Glomerular endothelial cell (primary cell): ENCODE measurements around the gene CREG2. TPM values are rescaled to one million over a fixed set of nuclear protein-coding genes. Genes with fewer than 3 reads are reported as not detected.

ENCODE experiments used
- DNase-seq: peaks from one replicate; pipeline ENCODE4 v3.0.0-alpha.2; 2011; ENCODE audit warnings: low read depth, low spot score; ENCODE audit errors: extremely low read depth
- total RNA-seq: library from RNA; depleted of rRNA; stranded (reverse); fragments of >200 nt; gene quantifications from 2 replicates; pipeline ENCODE4 v1.2.3, GENCODE V29; 2015

CREG2 gene
- total RNA-seq, 1 donor from 2014 or later: 31.7 TPM

DNA sequence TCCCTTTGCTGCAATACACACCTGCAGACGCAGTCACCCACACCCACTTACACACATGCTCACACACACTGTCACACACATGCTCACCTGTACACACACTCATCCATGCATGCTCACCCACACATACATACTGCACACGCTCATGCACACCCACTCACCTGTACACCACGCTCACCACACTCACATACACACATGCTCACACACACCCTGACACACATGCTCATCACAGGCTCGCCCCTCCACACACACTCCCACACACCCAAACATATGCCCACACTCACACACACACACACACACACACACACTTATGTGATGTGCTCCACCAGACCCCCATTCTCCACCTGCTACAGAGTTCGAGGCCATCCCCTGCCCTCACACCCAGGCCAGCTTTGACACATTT, 22.8 kb upstream of the CREG2 start:
- DNase-seq: no peak

DNA sequence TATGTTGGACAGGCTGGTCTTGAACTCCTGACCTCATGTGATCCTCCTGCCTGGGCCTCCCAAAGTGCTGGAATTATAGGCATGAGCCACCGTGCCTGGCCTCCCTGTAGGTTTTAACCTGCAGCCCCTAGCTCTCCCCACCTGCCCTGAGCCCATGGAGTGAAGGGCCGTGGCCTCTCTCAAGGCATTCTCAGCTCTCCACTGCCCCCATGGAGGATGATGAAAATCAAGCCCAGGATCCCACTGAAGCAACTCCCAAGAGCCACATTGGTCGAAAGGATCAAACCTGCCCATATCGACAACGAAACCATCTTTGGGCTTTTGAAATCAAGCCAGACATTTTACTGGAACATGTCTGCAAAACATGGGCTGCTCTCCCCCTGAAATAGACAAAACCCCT, 22.4 kb upstream of the CREG2 start:
- DNase-seq: no peak

DNA sequence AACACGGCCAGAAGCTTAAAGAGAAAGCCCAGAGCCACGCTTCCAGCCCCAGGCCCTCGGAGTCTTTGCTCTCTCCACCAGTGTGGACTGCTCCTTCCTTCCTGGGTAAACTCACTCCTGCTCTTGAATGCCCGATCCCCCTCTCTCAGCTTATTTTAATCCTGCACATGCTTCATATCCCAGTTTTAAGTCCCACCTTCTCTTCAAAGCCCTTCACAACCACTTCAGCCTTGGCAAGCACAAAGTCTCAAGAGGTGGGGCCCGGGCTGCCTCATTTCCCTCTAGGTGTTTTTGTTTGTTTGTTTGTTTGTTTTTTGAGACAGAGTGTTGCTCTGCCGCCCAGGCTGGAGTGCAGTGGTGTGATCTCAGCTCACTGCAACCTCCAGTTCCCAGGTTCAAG, 21.6 kb upstream of the CREG2 start:
- no peak for DNase-seq

DNA sequence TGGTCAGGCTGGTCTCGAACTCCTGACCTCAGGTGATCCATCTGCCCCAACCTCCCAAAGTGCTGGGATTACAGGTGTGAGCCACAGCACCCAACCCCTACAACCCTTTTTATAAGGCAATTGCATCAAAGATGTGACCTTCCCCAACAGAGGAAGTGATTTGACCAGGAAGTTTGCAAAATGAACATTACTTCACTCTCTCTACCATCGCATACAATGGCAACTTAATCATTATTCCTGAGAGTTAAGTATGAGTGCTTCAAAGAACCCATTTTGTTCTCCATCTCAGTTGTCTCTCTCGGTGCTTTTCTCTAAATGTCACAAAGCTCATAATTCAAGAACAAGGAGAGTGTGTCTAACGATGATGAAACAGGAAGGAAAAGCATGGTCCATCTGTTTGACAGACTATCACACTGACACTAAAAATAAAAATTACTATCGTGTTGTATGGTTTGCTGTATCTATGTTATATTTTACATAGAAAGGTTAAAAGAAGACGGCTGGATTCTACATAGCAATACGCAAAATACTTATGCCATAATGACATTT, 18.1 kb upstream of the CREG2 start:
- no peak for DNase-seq

DNA sequence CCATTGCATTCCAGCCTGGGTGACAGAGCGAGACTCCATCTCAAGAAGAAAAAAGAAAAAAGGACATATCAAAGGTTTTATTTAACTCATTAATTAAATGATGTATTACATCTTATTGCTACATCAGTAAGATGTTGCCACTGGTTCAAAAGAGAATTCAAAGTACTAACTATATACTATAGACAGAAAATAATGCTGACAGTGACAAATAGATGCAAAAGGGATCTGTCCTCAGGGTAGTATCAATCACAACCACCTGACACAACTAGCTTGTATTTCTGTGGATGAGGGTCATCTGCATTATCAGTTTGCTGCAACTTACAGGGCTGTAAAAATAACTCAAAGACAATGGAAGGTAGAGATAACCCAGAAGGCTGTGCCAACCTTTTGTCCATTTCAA, 16.4 kb upstream of the CREG2 start:
- no peak for DNase-seq

DNA sequence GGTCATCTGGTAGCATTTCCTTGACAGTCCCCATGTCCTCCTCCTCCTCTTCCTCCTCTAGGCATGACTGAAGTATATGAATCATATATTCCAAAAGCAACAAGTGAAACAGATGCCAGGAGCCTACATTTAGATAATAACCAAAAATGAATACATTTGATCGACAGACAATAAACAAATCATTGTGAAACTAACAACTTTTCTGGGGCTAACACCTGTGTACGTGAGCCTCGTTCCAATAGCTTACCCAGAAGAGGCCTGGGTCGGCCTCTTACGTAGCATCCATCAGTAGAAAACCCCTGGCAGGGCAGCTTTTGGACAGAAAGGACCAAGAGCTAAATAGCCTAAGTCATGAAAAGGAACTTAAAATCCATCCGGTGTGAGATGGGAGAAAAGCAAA, 15.3 kb upstream of the CREG2 start:
- DNase-seq: no peak

DNA sequence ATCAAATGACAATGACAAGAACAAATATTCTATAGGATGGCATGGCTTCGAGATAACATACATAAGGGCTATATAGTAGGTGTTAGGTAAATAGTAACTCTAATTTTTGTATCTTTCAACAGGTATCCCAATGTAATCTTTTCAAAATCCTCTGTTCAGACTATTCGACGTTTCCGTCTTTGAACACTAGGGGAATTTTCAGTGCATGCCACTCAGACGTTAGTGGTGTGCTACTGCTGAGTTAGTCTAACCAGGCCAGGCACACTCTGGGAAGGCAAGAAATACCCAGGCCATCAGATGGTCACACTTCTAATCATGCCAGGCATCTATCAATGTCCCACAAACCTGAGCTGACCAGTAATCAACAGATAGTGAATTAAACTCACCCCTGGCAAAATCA, 14.6 kb upstream of the CREG2 start:
- no peak for DNase-seq

DNA sequence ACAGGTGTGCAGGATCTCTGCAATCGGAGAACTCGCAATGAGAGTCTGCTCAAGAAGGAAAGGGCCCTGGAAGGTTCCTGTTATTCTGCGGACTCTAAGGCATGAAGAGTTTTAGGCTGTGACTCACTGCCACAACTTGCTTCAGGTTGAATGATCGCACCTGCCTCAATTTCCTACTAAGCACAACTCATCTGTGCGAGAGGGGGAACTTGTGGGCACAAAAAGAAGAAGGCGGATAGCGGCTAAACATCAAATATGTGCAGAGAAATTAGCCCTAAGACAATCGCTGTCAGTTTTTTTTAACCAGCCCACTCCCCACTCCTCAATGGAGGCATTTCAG, 14.0 kb upstream of the CREG2 start:
- no peak for DNase-seq

DNA sequence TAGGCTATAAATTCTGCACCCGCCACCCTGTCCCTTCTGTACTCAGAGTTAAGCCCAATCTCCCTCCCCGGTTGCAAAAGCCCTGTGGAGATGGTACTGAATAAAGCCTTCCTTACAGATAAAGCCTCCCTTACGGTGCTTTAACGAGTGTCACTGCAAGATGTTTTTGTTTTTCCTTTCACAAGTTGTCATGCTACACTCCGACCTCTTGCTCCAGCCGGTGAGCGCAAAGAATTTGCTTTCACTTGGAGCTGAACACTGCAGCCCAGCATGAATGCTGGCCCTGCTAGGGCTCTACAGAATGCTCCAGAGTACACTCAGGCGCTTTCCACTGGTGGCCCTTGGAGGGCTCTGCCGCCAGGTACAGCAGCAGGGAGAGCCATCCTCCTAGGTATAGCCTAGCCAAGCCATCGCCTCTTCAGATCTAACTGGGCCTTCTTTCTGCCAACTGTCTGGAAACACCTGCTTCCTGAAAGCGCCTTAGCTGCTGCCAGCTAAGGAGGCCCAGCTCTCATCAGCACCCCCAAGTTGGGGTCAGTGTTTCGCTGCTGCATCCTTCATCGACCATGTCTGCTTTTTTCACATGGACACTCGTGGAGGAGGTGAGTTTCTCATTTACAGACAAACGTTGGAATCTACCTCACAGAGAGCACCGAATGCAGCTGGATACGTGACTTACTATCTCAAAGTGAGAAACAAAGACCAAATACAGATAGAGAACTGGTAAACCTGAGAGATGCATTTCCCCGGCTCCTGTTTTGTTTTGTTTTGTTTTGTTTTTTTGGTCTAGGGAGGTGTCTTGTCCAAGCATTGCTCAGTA, 13.4 kb upstream of the CREG2 start:
- no peak for DNase-seq

DNA sequence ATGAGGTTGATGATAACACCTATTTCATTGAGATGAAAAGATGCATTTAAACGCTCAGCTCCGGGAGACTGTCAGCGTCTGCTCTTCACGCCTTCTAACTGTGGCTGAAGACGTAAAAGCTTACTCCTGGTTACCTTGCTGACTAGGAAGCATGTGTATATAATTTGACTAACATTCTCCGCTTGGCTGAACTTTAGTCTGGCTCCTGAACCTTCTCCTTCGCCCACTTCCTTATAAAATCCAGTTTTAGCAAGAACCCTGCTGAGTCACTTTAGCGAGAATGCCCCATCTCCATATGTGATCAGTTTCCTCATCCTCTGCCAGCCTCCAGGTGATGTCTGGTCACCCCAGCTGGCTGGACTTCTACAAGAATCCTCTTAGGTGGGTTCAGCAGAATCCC, 12.7 kb upstream of the CREG2 start:
- DNase-seq: no peak

DNA sequence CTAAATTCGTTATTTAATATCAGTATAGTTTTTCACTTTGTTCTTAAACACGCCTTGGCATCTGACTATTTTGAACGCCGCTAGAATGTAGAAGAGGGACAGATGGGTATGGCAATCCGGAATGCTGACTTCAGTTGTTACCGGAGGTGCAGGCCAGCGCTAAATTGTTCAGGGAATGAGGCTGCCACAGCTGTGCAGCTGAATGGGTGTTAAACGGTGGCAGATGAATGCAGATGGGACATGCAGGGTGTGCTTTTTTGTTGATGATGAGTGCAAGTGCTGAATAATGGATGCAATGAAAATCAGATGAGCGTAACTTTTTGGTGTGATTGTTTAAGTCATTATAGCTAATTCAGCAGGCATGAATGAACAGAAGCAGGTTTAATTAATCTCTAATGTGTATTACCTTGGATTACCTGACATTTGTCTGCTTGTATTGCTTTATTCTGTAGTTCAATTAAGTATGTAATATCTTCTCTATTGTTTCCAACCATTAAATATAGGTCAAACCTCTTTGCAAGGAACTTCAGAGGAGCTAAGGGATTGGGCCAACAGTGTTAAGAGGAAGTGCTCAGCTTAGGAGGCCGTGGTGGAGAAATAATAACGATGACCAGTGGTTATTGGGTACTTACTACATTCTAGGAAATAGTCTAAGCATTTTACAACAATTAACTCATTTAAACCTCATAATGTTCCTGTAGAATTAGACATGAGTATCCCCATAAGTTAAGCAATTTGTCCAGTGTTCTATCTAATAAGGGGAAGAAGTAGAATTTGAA, 11.9 kb upstream of the CREG2 start:
- DNase-seq: no peak

DNA sequence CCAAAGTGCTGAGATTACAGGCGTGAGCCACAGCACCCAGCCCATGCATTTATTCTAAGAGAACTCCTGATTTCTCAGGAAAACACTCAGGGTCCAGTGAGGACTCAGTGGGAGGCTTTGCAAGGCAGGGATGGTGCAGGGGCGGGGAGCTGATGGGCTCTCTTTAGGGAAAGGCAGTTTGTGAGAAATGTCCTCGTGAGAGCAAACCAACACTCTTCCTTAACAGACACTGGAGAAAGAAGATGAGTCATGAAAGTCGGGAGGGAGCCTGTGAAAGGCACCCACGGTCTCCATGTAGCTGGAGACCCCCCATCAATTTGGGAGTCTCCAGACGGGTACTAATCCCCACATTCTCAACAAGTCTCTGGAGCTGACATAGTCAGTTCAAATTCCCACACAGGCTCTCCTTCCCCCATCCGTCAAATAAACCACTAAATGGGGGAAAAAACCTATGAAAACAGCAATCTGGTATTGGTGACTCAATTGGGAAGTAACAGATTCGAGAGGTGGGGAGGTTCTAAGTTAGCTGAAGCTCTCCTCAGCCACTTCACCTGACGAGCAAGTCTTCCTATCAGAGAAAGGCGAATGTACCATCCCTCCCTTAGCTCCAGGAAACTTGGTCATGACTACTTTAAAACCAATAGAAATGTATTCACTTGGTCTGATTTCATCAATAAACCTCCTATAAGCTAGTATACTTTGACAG, 11.0 kb upstream of the CREG2 start:
- DNase-seq: no peak

DNA sequence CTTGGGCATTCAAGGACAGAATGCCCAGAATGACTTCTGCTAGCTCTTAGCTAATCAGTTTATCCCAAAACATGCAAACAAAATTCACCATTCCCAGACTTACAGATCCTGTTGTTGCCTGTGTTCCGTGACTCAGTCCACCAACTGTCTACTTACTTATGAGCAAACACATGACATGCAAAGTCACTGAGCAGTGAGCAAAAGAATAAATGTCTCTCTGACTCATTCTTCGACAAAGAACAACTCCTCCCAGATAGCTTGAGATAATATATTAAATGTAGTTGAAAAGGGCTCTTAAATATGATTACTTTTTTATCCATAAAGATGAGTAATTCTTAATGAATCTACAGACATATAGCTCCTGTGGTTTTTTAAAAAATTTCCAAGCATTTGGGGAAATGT, 9.0 kb upstream of the CREG2 start:
- DNase-seq: peak; percentile 67

DNA sequence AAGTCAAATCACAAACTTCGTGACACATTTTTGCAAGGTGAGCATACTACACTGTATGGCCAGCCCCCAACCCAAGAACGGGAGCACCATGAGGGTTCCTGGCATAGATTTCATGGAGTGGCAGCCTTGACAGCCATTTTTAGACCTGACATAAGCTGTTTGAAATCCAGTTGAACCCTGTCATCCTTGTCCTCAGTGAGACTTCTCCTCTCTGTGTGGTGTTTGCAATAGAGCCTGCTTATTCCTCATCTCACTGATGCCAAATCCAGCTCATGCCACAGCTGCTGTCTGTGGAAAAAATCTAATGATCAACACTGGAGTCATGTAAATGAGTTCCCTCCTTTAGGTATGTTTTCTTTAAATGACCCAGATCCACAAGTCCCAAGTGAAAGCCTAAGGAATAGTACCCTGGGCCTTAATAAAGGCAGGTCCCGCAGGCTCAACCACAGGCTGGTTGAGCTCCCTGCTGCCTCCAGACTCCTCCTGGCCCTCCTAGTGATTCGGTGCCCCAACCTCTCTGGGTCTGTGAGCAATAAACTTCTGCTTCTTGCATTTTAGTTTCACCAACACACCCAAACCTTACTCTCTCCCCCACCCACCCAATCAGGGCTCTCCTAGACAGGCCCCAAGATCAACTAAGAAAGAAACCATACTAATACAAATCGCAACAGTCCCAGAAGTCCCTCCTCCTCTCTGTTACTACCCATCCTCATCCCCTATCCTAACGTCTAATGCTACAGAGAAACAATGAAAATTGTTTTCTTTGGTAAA, 8.4 kb upstream of the CREG2 start:
- DNase-seq: no peak

DNA sequence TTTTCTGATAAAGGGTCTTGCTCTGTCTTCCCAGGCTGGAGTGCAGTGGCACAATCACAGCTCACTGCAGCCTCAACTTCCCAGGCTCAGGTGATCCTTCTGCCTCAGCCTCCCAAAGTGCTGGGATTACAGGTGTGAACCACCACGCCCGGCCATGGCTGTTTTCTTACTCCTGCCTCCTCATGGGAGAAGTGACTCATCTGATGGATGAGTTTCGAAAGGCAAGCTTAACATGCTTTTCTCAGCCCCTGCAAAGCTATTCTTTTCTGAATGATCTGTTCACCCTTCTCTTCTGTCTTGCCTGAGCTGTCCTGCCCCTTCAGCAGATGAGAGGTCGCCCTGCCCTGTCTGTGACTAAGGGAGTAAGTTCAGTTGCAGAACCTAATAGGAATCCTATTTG, 929 bp upstream of the CREG2 start:
- DNase-seq: no peak

DNA sequence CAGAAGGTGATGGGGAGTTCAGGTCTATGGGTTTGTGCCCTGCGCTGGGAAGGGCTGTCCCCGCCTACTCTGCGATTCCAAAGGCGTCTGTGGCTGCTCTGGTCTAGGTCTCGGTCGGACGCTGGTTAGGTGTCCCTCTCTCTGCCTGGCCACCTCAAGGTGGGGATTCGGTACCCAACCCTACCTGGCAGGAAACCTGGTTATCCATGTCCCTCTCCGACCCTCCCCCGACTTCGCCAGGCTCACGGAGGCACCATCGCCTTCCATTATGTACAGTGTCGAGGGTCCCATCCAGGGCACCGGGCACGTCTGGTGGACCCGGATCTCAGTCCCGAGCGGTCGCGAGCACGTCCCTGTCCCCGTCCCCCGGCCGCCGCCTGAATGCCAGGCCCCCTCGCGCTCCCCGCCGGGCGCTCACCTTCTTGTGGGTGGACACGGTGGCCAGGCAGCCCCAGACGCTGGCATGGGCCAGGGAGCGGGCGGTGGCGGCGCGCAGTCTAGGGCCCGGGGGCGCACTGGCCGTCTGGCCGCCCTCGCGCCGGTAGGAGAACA, 628 bp downstream of the CREG2 start:
- no peak for DNase-seq

DNA sequence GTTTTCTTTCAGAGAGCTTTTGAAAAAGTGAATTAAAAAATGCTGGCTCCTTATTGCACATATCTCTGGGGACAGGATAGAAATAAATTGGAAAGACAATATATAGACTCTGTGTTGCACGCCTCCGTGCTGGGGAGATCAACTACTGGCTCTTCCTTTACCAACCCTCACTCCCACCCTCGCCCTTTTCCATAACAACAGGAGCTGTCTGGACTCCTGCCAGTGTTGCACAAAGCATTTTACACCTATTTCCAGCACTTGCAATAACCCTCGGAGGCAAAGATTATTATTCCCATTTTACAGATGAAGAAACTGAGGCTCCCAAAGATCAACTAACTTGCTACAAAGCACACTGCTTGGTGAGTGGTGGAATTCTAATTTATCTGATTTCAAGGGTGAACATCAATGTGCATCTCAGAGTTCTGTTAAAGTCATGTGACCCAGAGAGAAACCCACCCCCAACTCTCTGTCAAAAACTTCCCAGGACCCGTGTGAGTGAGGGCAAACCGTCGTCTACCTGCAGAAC, 4.2 kb downstream of the CREG2 start:
- DNase-seq: no peak

DNA sequence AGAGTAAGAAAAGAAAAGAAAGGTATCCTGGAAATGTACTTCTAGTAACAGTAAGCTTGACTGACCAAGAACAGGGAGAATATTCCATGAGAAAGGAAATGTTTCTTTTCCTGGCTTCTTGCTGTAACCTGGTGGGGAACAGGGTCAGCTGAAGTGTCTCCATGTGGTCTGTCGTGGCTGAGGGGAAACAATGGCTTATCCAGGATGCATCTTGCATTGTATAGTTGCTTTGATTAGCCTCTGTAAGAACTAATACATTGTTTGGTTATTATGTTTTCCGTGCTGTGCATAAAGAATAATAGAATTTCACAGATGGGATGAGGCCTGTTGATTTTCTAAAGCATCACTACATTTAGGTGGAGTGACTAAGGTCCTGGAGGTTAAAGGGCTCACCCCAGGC, 4.9 kb downstream of the CREG2 start:
- peak; percentile 54 for DNase-seq

DNA sequence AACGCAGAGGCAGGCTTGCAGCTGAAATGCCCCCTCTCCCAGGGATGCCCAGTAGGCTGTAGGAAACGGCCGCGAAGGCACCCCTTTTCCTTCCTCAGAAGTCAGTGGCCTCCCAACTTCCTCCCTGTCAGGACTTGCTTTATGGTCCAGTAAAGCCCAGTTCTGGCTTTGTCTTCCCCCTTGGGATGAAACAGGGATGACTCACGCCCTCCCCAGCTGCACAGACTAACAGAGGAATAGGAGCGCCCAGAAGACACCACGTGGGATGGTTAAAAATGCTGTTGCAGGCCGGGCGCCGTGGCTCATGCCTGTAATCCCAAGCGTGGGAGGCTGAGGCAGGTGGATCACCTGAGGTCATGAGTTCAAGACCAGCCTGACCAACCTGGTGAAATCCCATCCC, 6.9 kb downstream of the CREG2 start:
- DNase-seq: no peak

DNA sequence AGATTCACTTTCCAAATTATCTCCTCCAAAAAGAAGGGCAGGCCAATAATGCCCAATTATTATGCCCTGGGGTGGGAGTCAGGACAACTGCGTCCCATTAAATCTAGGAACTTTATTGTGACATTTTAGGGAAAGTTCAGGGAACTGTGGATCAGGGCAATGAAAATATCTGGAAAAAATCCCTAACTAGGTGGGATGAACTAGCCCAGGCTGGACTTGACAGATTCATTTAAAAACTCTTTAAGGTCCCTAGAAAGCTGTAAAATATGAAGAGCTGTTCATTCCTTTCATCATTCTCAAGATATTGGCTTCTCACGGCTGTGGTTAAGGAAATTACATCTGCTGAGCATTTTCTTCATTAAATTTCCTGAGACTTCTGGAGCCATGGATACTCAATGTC, 8.2 kb downstream of the CREG2 start:
- DNase-seq: no peak
